Transverse colon (tissue), 4 donors: ENCODE results near the gene AARS2. TPM values are rescaled to one million over a fixed set of nuclear protein-coding genes. Genes with fewer than 3 reads are reported as not detected.

Source experiments
- DNase-seq: peaks from one replicate; pipeline ENCODE4 v3.0.0-alpha.2; 2019
- H3K27ac ChIP-seq, 4 donors: fragments of 200-600 bp; sonication (generic); 2 replicates each; pipeline ENCODE4 v1.5.1; 2016 to 2018; ENCODE audit warnings: inconsistent platforms in 4 of 4
- H3K27me3 ChIP-seq: fragments of 200-600 bp; sonication (generic); 2 replicates; pipeline ENCODE4 v1.5.1; 2017; ENCODE audit warnings: inconsistent platforms
- H3K36me3 ChIP-seq, 4 donors: fragments of 200-600 bp; sonication (generic); 2 replicates each; pipeline ENCODE4 v1.5.1; 2017 to 2019; ENCODE audit warnings: inconsistent platforms in 4 of 4
- H3K4me1 ChIP-seq, 4 donors: fragments of 200-600 bp; sonication (generic); 2 replicates each; pipeline ENCODE4 v1.5.1; 2017 to 2020; ENCODE audit warnings: inconsistent platforms in 4 of 4
- H3K4me3 ChIP-seq, 4 donors: fragments of 200-600 bp; sonication (generic); 1 replicate in 1 of 4; 2 replicates in 3 of 4; pipeline versions ENCODE4 v1.5.1 to v1.6.1; 2017 to 2019; ENCODE audit warnings: inconsistent platforms in 4 of 4
- H3K9me3 ChIP-seq, 2 donors: fragments of 200-600 bp; sonication (generic); 2 replicates each; pipeline ENCODE4 v1.5.1; 2017 to 2019; ENCODE audit warnings: inconsistent platforms in 2 of 2
- EP300 ChIP-seq: sonication (generic); formaldehyde crosslinking; IDR thresholded peaks from one replicate; pipeline ENCODE4 v1.6.1; 2017; ENCODE audit warnings: antibody characterized with exemption, low read depth
- POLR2A ChIP-seq: fragments of 450-650 bp; IDR thresholded peaks from one replicate; pipeline ENCODE4 v1.6.1; 2016; ENCODE audit warnings: antibody characterized with exemption, mild to moderate bottlenecking, moderate library complexity
- POLR2AphosphoS5 ChIP-seq, 3 donors: sonication (generic); formaldehyde crosslinking; IDR thresholded peaks; one replicate each; pipeline ENCODE4 v1.6.1; 2016; ENCODE audit warnings: antibody characterized with exemption in 3 of 3
- WGBS, 2 donors: methylation state at CpG; one replicate each; pipeline ENCODE4 v1.1.5; 2018; ENCODE audit warnings: low coverage in 1 of 2; 5-methylcytosine and 5-hydroxymethylcytosine counted together
- in situ Hi-C, 4 donors: fragments of 200-750 bp; cut with MboI; loops; one replicate each; pipeline versions ENCODE4 v1.15.0 to v1.15.1; 2017; ENCODE audit warnings: low sequenced_read_pairs in 3 of 4, low pct_ligation_motif_present in 1 of 4, low pct_unique_long_range_greater_than_20kb in 1 of 4
- intact Hi-C: fragments of 100-400 bp; cut with DNase I; formaldehyde crosslinking; loops from one replicate; pipeline ENCODE4 v1.15.1; 2023; ENCODE audit warnings: low total_unique reads
- total RNA-seq, 4 donors: library from RNA; depleted of rRNA; stranded (reverse); fragments of >200 nt; gene quantifications; one replicate each; pipeline ENCODE4 v1.1.0, GENCODE V29; 2016
- TF ChIP-seq, protein P1 (sequence below), 5 experiments: fragments of 200-600 bp in 3 of 5; fragments of 450-650 bp in 2 of 5; sonication (generic) in 3 of 5; IDR thresholded peaks; 1 replicate in 2 of 5; 2 replicates in 3 of 5; pipeline ENCODE4 v1.5.1; 2016 to 2017; ENCODE audit warnings: antibody characterized with exemption in 5 of 5, inconsistent platforms in 3 of 5, mild to moderate bottlenecking in 2 of 5, moderate library complexity in 1 of 5

Gene AARS2
- 10 to 100 TPM in 3 of 4 donors, 1 to 10 TPM in 1; 9.1 to 18.3 (median 14.8) TPM for total RNA-seq

GRCh38 chr6:44312901-44313788 lies at the start of gene AARS2:
Gene AARS2, minus strand, starts transcription at chr6:44313347. Its CDS starts 24 bp downstream, at chr6:44313323.
- peaks cover 0 to 9% (median 0%) of the 10 kb centered on the region in 4 donors for H3K36me3 ChIP-seq
- peaks cover 3% of the 10 kb centered on the region for H3K27me3 ChIP-seq
- intact Hi-C loops (no loop called here), in situ Hi-C loops (no loop called here)
- peak within 1 kb of the TSS; percentile 81 to 92 (median 88) for H3K27ac ChIP-seq
- peaks cover 0 to 17% (median 11%) of the 10 kb centered on the region in 4 donors for H3K4me1 ChIP-seq
- TF ChIP-seq POLR2AphosphoS5 (IDR thresholded peaks at IDR 0.05) = peak; percentile 72 to 88 (median 84)
- no peak for TF ChIP-seq EP300
- TF ChIP-seq POLR2A = peak; percentile 83
- TF ChIP-seq, protein P1, sequence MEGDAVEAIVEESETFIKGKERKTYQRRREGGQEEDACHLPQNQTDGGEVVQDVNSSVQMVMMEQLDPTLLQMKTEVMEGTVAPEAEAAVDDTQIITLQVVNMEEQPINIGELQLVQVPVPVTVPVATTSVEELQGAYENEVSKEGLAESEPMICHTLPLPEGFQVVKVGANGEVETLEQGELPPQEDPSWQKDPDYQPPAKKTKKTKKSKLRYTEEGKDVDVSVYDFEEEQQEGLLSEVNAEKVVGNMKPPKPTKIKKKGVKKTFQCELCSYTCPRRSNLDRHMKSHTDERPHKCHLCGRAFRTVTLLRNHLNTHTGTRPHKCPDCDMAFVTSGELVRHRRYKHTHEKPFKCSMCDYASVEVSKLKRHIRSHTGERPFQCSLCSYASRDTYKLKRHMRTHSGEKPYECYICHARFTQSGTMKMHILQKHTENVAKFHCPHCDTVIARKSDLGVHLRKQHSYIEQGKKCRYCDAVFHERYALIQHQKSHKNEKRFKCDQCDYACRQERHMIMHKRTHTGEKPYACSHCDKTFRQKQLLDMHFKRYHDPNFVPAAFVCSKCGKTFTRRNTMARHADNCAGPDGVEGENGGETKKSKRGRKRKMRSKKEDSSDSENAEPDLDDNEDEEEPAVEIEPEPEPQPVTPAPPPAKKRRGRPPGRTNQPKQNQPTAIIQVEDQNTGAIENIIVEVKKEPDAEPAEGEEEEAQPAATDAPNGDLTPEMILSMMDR (IDR thresholded peaks at IDR 0.05) = peak; percentile 91 to 99 (median 97)
- WGBS, 2 donors = 0 to 2% methylated on average over 5 to 51 of the region's 52 CpGs
- H3K4me3 ChIP-seq = peak within 1 kb of the TSS; percentile 67 to 96 (median 94)
- peak; percentile 92 for DNase-seq
- no peaks in the 10 kb centered on the region for H3K9me3 ChIP-seq

DNA sequence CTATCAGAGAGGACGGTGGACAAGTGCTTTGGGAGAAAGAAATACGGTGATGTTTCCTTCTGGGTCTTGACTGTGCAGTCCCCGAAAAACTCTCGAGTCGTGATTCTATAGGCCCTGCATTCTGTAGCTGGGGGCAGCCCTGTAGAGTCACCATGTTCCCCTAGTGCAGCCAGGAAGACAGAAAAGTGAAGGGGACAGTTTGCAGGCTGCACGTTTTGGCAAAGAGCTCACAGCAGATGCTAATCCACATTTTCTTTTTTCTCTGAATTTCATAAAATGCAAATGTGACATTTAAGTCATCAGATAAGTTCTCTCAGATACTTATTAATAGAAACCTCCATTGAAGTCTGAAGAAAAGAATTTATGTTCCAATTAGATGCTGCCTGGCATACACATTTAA lies 48.8 kb upstream of the AARS2 start:
- no peak for DNase-seq
- 63 to 78% methylated on average over 2 to 6 of the region's 6 CpGs for WGBS, 2 donors
- no peaks in the 10 kb centered on the region for H3K36me3 ChIP-seq
- no peaks in the 10 kb centered on the region for H3K9me3 ChIP-seq
- H3K27ac ChIP-seq = no peak overlapping the region
- no peak for TF ChIP-seq POLR2A
- no peak for TF ChIP-seq POLR2AphosphoS5 (IDR thresholded peaks at IDR 0.05)
- TF ChIP-seq, protein P1 (IDR thresholded peaks at IDR 0.05) = no peak
- TF ChIP-seq EP300 = no peak
- H3K4me3 ChIP-seq = no peak overlapping the region
- peaks cover 10% of the 10 kb centered on the region for H3K27me3 ChIP-seq
- no peaks in the 10 kb centered on the region for H3K4me1 ChIP-seq
- in situ Hi-C loops (no loop called here), intact Hi-C loops (no loop called here)

- in situ Hi-C loops = no loop called here
- peaks cover 10% of the 10 kb centered on the region for H3K27me3 ChIP-seq
- H3K27ac ChIP-seq = no peak overlapping the region
- intact Hi-C loops = no loop called here
- H3K36me3 ChIP-seq = no peaks in the 10 kb centered on the region
- H3K9me3 ChIP-seq = no peaks in the 10 kb centered on the region
- no peaks in the 10 kb centered on the region for H3K4me1 ChIP-seq
- H3K4me3 ChIP-seq = no peak overlapping the region
- no peak for TF ChIP-seq POLR2A
- TF ChIP-seq POLR2AphosphoS5 (IDR thresholded peaks at IDR 0.05) = no peak
- TF ChIP-seq, protein P1 (IDR thresholded peaks at IDR 0.05) = no peak
- TF ChIP-seq EP300 = no peak
- DNase-seq = no peak
- 69 to 79% methylated on average over 2 to 3 of the region's 3 CpGs for WGBS, 2 donors
Observed at GRCh38 chr6:44359973-44360372, 46.8 kb upstream of the AARS2 start.

- Histone ChIP-seq H3K36me3 (no peaks in the 10 kb centered on the region), H3K27me3 (peaks cover 10% of the 10 kb centered on the region), H3K27ac (no peak overlapping the region), H3K4me1 (peaks cover 0 to 4% (median 0%) of the 10 kb centered on the region in 4 donors), H3K4me3 (no peak overlapping the region), H3K9me3 (no peaks in the 10 kb centered on the region)
- in situ Hi-C loops = no loop called here
- no peak for DNase-seq
- 27% methylated on average over 1 of the region's 1 CpG; no CpG with 5 or more reads in 1 of the 2 donors for WGBS, 2 donors
- TF ChIP-seq, protein P1 (IDR thresholded peaks at IDR 0.05) = no peak
- no peak for TF ChIP-seq POLR2AphosphoS5 (IDR thresholded peaks at IDR 0.05)
- no peak for TF ChIP-seq POLR2A
- no peak for TF ChIP-seq EP300
- intact Hi-C loops = no loop called here
Observed at GRCh38 chr6:44356487-44356886, 43.3 kb upstream of the AARS2 start.
